ENCODE data around the gene SERPINE3.

- TF ChIP-seq, protein P1, sequence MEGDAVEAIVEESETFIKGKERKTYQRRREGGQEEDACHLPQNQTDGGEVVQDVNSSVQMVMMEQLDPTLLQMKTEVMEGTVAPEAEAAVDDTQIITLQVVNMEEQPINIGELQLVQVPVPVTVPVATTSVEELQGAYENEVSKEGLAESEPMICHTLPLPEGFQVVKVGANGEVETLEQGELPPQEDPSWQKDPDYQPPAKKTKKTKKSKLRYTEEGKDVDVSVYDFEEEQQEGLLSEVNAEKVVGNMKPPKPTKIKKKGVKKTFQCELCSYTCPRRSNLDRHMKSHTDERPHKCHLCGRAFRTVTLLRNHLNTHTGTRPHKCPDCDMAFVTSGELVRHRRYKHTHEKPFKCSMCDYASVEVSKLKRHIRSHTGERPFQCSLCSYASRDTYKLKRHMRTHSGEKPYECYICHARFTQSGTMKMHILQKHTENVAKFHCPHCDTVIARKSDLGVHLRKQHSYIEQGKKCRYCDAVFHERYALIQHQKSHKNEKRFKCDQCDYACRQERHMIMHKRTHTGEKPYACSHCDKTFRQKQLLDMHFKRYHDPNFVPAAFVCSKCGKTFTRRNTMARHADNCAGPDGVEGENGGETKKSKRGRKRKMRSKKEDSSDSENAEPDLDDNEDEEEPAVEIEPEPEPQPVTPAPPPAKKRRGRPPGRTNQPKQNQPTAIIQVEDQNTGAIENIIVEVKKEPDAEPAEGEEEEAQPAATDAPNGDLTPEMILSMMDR (IDR thresholded peaks at IDR 0.05): no peak
- TF ChIP-seq POLR2A (IDR thresholded peaks at IDR 0.05): no peak
Observed at GRCh38 chr13:51303882-51304281, 35.6 kb upstream of the SERPINE3 start.

Data from esophagus squamous epithelium (tissue), 4 donors.